Keratinocyte (primary cell): Measurements from ENCODE around the gene DECR2. TPM values are rescaled to one million over a fixed set of nuclear protein-coding genes. Genes with fewer than 3 reads are reported as not detected.

Source experiments
- DNase-seq: peaks from one replicate; pipeline ENCODE4 v3.0.0-alpha.2; 2011; ENCODE audit warnings: low read depth, missing footprints, low spot score
- FAIRE-seq: peaks from 2 replicates; lab custom pipeline; 2011; peaks lifted over from hg19 to GRCh38; lab: Jason Lieb, UNC
- H2AFZ ChIP-seq: 2 replicates; pipeline ENCODE4 v1.6.0; 2012; ENCODE audit warnings: low read length, control low read depth, inconsistent platforms; ENCODE audit not compliant: control insufficient read depth
- H3K27ac ChIP-seq: 2 replicates; pipeline ENCODE4 v1.5.1; 2011; ENCODE audit warnings: low read length; ENCODE audit not compliant: control insufficient read depth, insufficient read depth
- H3K27me3 ChIP-seq: 3 replicates; pipeline ENCODE4 v1.6.0; 2011; ENCODE audit warnings: low read length; ENCODE audit not compliant: control insufficient read depth, insufficient read depth; ENCODE audit errors: extremely low read depth
- H3K36me3 ChIP-seq, 2 experiments: 2 replicates in 1 of 2; 3 replicates in 1 of 2; pipeline ENCODE4 v1.5.1; 2011; ENCODE audit warnings: low read length in 2 of 2, mild to moderate bottlenecking in 1 of 2; ENCODE audit not compliant: control insufficient read depth in 2 of 2, insufficient read depth in 2 of 2; ENCODE audit errors: extremely low read depth in 1 of 2
- H3K4me1 ChIP-seq: 3 replicates; pipeline ENCODE4 v1.5.1; 2011; ENCODE audit warnings: low read length; ENCODE audit not compliant: control insufficient read depth, insufficient read depth; ENCODE audit errors: extremely low read depth
- H3K4me2 ChIP-seq: 3 replicates; pipeline ENCODE4 v1.6.0; 2011; ENCODE audit warnings: low read depth, low read length; ENCODE audit not compliant: control insufficient read depth, insufficient read depth; ENCODE audit errors: extremely low read depth
- H3K4me3 ChIP-seq, 3 experiments: fragments of 200-600 bp in 1 of 3; sonication (generic) in 1 of 3; 2 replicates in 2 of 3; 3 replicates in 1 of 3; pipeline ENCODE4 v1.5.1; 2011 to 2016; ENCODE audit warnings: low read length in 3 of 3, mild to moderate bottlenecking in 3 of 3, control low read depth in 2 of 3, inconsistent platforms in 1 of 3, low read depth in 1 of 3, mixed read lengths in 1 of 3, mixed run types in 1 of 3, moderate library complexity in 1 of 3; ENCODE audit not compliant: control insufficient read depth in 2 of 3, insufficient read depth in 2 of 3; ENCODE audit errors: extremely low read depth in 1 of 3
- H3K79me2 ChIP-seq: 2 replicates; pipeline ENCODE4 v1.6.0; 2012; ENCODE audit warnings: low read length; ENCODE audit not compliant: control insufficient read depth, insufficient read depth
- H3K9ac ChIP-seq: 3 replicates; pipeline ENCODE4 v1.6.0; 2011; ENCODE audit warnings: low read length; ENCODE audit not compliant: control insufficient read depth, insufficient read depth; ENCODE audit errors: extremely low read depth
- H3K9me1 ChIP-seq: 3 replicates; pipeline ENCODE4 v1.6.0; 2011; ENCODE audit warnings: low read length; ENCODE audit not compliant: control insufficient read depth, insufficient read depth; ENCODE audit errors: extremely low read depth
- H3K9me3 ChIP-seq: 2 replicates; pipeline ENCODE4 v1.5.1; 2012; ENCODE audit warnings: low read depth, low read length; ENCODE audit not compliant: control insufficient read depth
- H4K20me1 ChIP-seq: 3 replicates; pipeline ENCODE4 v1.6.0; 2011; ENCODE audit warnings: low read length; ENCODE audit not compliant: control insufficient read depth, insufficient read depth; ENCODE audit errors: extremely low read depth
- EZH2 ChIP-seq: IDR thresholded peaks from one replicate; pipeline ENCODE4 v1.6.1; 2012; ENCODE audit warnings: inconsistent platforms, mild to moderate bottlenecking, low read length, moderate library complexity
- dilution Hi-C: fragments of 300-500 bp; cut with MboI; formaldehyde crosslinking; loops from one replicate; pipeline ENCODE4 v1.7.0; 2020; ENCODE audit warnings: low sequenced_read_pairs; ENCODE audit not compliant: extremely low pct_ligation_motif_present
- polyA plus RNA-seq, 5 experiments: library from polyadenylated mRNA; depleted of rRNA in 3 of 5; stranded (reverse) in 3 of 5; stranded (forward) in 1 of 5; unstranded in 1 of 5; fragments of >200 nt; gene quantifications; 1 replicate in 1 of 5; 2 replicates in 3 of 5; 3 replicates in 1 of 5; pipeline versions ENCODE4 v1.2.1 to v1.2.3, GENCODE V29; 2011 to 2012; ENCODE audit warnings: missing spikeins in 2 of 5, low read depth in 1 of 5, low replicate concordance in 1 of 5
- TF ChIP-seq, protein P1 (sequence below), 3 experiments: IDR thresholded peaks in 1 of 3; conservative IDR thresholded peaks in 1 of 3; optimal IDR thresholded peaks in 1 of 3; 2 replicates in 2 of 3; 3 replicates in 1 of 3; pipeline versions ENCODE3 to v1.5.1; 2011; ENCODE audit warnings: low read length in 3 of 3, mild to moderate bottlenecking in 3 of 3, moderate library complexity in 2 of 3, control low read depth in 1 of 3, inconsistent platforms in 1 of 3; ENCODE audit not compliant: insufficient read depth in 2 of 3; ENCODE audit errors: extremely low read depth in 1 of 3

DECR2 gene
- polyA plus RNA-seq, 1 donor (not counting 4 experiments of a cell fraction or from before 2014, with no cell fraction given), result 14.2 TPM

- peak overlapping the region; percentile 85 for H3K4me2 ChIP-seq
- dilution Hi-C loops, result no loop called here
- DNase-seq (peak; percentile 81), FAIRE-seq (peak; percentile 94)
- H3K36me3 ChIP-seq, result peaks cover 3 to 7% of the 10 kb centered on the region in 2 experiments
- TF ChIP-seq, protein P1, sequence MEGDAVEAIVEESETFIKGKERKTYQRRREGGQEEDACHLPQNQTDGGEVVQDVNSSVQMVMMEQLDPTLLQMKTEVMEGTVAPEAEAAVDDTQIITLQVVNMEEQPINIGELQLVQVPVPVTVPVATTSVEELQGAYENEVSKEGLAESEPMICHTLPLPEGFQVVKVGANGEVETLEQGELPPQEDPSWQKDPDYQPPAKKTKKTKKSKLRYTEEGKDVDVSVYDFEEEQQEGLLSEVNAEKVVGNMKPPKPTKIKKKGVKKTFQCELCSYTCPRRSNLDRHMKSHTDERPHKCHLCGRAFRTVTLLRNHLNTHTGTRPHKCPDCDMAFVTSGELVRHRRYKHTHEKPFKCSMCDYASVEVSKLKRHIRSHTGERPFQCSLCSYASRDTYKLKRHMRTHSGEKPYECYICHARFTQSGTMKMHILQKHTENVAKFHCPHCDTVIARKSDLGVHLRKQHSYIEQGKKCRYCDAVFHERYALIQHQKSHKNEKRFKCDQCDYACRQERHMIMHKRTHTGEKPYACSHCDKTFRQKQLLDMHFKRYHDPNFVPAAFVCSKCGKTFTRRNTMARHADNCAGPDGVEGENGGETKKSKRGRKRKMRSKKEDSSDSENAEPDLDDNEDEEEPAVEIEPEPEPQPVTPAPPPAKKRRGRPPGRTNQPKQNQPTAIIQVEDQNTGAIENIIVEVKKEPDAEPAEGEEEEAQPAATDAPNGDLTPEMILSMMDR (optimal IDR thresholded peaks at IDR 0.05 in 1 of 3, IDR thresholded peaks at IDR 0.05 in 1 of 3, conservative IDR thresholded peaks at IDR 0.05 in 1 of 3; ENCODE audit: extremely low read depth in 1 of 3, insufficient read depth in 2 of 3, low read length in 3 of 3), result no peak
- no peak for TF ChIP-seq EZH2
- H3K4me3 ChIP-seq, result peak overlapping the region in 1 of 3 experiments; percentile 33
- peak overlapping the region; percentile 63 for H2AFZ ChIP-seq
- no peaks in the 10 kb centered on the region for H4K20me1 ChIP-seq
- H3K27me3 ChIP-seq, result no peaks in the 10 kb centered on the region
- no peaks in the 10 kb centered on the region for H3K9me3 ChIP-seq
- H3K4me1 ChIP-seq, result peaks cover 27% of the 10 kb centered on the region
- peaks cover 6% of the 10 kb centered on the region for H3K9me1 ChIP-seq
- H3K79me2 ChIP-seq, result peaks cover 26% of the 10 kb centered on the region
- peak overlapping the region; percentile 87 for H3K27ac ChIP-seq
- peak overlapping the region; percentile 76 for H3K9ac ChIP-seq
Measured at GRCh38 chr16:354291-354881, 47.3 kb upstream of the DECR2 start.

GRCh38 chr16:354971-355461 is 46.7 kb upstream of the DECR2 start:
- Histone ChIP-seq H3K27ac (no peak overlapping the region), H3K9ac (no peak overlapping the region), H3K9me1 (peaks cover 5% of the 10 kb centered on the region)

More at GRCh38 chr16:354971-355461, 46.7 kb upstream of the DECR2 start:
- no peak for DNase-seq
- H3K79me2 ChIP-seq, result peaks cover 20% of the 10 kb centered on the region
- no peak overlapping the region for H3K4me2 ChIP-seq
- H3K27me3 ChIP-seq, result no peaks in the 10 kb centered on the region
- H3K4me3 ChIP-seq, result no peak overlapping the region
- dilution Hi-C loops, result no loop called here
- H3K9me3 ChIP-seq, result no peaks in the 10 kb centered on the region
- H4K20me1 ChIP-seq, result no peaks in the 10 kb centered on the region
- H3K4me1 ChIP-seq, result peaks cover 27% of the 10 kb centered on the region
- H2AFZ ChIP-seq, result no peak overlapping the region
- no peak for FAIRE-seq
- H3K36me3 ChIP-seq, result peaks cover 3 to 7% of the 10 kb centered on the region in 2 experiments
- TF ChIP-seq, protein P1 (optimal IDR thresholded peaks at IDR 0.05 in 1 of 3, IDR thresholded peaks at IDR 0.05 in 1 of 3, conservative IDR thresholded peaks at IDR 0.05 in 1 of 3; ENCODE audit: extremely low read depth in 1 of 3, insufficient read depth in 2 of 3, low read length in 3 of 3), result no peak
- no peak for TF ChIP-seq EZH2
